OCI-M2 (cell line): Measurements from ENCODE around the gene COBLL1.

Experiments
- DNase-seq: peaks from one replicate; lab custom pipeline; 2025; ENCODE audit not compliant: unreplicated experiment; lab: John Stamatoyannopoulos, UW

Gene COBLL1

GRCh38 chr2:164642946-164643555 lies 198.6 kb downstream of the COBLL1 start:
- no peak for DNase-seq

- DNase-seq, result no peak
Observed at GRCh38 chr2:164642268-164642667, 199.4 kb downstream of the COBLL1 start.
